Measurements from ENCODE around the gene GRID2.

DNA sequence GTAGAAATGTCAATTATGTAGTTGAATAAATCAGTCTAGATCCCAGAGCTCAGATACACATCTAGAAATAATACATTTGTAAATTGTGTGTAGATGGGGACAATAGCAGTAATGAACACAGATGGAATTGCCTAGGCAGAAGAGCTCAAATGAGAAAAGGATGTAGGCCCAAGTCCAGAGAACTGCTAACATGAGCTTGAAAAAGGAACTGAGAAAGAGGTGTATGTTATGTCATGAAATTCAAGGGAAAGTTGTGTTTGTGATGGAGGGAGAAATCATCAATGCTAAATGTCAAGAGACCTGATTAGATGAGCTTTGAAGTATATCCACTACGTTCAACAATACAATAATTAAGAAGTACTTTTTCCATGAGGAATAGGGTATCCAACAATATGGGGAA, 1148.2 kb downstream of the GRID2 start:
- TF ChIP-seq CSDC2 (CRISPR knock-in tag; IDR thresholded peaks at IDR 0.05) (no peak), ISL1 (CRISPR knock-in tag; IDR thresholded peaks at IDR 0.05) (no peak), GLIS3 (CRISPR knock-in tag; IDR thresholded peaks at IDR 0.05) (no peak), RARB (CRISPR knock-in tag; IDR thresholded peaks at IDR 0.05) (no peak), ZFP30 (CRISPR knock-in tag; IDR thresholded peaks at IDR 0.05) (no peak), ZNF8 (CRISPR knock-in tag; IDR thresholded peaks at IDR 0.05) (no peak), ZFP3 (CRISPR knock-in tag; IDR thresholded peaks at IDR 0.05) (no peak), ARNTL (CRISPR knock-in tag; IDR thresholded peaks at IDR 0.05; ENCODE audit: borderline replicate concordance, low read depth) (no peak)
- TF ChIP-seq, protein P1, sequence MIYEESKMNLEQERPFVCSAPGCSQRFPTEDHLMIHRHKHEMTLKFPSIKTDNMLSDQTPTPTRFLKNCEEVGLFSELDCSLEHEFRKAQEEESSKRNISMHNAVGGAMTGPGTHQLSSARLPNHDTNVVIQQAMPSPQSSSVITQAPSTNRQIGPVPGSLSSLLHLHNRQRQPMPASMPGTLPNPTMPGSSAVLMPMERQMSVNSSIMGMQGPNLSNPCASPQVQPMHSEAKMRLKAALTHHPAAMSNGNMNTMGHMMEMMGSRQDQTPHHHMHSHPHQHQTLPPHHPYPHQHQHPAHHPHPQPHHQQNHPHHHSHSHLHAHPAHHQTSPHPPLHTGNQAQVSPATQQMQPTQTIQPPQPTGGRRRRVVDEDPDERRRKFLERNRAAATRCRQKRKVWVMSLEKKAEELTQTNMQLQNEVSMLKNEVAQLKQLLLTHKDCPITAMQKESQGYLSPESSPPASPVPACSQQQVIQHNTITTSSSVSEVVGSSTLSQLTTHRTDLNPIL (CRISPR knock-in tag; IDR thresholded peaks at IDR 0.05; ENCODE audit: low read depth), result no peak
- TF ChIP-seq, protein P2, sequence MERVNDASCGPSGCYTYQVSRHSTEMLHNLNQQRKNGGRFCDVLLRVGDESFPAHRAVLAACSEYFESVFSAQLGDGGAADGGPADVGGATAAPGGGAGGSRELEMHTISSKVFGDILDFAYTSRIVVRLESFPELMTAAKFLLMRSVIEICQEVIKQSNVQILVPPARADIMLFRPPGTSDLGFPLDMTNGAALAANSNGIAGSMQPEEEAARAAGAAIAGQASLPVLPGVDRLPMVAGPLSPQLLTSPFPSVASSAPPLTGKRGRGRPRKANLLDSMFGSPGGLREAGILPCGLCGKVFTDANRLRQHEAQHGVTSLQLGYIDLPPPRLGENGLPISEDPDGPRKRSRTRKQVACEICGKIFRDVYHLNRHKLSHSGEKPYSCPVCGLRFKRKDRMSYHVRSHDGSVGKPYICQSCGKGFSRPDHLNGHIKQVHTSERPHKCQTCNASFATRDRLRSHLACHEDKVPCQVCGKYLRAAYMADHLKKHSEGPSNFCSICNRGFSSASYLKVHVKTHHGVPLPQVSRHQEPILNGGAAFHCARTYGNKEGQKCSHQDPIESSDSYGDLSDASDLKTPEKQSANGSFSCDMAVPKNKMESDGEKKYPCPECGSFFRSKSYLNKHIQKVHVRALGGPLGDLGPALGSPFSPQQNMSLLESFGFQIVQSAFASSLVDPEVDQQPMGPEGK (CRISPR knock-in tag; IDR thresholded peaks at IDR 0.05; ENCODE audit: borderline replicate concordance), result no peak

All from SK-N-SH treated with all-trans-retinoic acid at 6 μM for 48 hours (cell line).